GM18909 (cell line): ENCODE data around the gene PLK1.

Experiments used
- ATAC-seq: cut with Tn5 transposase; IDR thresholded peaks from one replicate; pipeline ENCODE4 v1.9.1; 2021; ENCODE audit warnings: mild to moderate bottlenecking; ENCODE audit not compliant: unreplicated experiment, poor library complexity

PLK1 gene

DNA sequence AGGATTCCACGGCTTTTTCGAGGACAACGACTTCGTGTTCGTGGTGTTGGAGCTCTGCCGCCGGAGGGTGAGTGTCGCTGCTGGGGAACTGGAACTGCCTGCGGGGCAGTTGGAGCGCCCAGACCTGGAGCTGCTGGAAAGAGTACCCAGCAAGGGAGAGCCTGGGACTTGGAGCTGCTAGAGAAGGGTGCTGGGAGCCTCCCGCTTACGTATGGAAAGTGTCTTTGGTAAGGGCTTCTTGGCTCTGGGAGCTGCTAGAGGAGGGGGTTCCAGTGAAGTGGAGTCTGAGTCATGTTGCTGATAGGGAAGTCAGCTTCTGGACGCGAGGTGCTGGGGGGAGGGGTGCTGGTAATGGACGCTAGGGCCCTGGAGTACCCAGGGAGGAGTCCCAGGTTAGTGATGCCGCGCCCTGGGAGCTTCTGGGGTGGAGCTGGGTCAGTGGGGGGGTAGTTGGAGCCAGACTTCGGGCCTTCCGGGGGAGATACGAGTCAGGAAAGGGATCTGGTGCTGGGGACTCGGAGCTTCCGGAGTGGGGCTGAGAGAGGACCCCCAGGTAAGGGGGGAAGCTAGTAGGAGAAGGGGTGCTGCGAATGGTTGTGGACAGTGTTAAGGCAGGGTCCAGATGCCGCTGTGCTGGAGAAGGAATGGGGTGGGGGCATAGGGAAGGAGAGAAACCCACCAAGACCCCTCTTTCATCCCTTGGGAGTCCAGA lies 741 bp downstream of the PLK1 start:
- ATAC-seq = no peak

DNA sequence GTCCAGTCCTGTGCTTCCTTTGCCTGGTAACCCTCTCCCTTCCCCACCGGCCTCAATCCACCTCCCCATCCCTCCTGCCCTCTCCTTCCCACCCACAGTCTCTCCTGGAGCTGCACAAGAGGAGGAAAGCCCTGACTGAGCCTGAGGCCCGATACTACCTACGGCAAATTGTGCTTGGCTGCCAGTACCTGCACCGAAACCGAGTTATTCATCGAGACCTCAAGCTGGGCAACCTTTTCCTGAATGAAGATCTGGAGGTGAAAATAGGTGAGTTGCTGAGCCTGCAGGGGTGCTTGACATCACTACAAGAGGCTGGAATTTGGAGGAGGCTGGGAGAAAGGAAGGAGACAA lies 1.3 kb downstream of the PLK1 start:
- ATAC-seq = no peak

DNA sequence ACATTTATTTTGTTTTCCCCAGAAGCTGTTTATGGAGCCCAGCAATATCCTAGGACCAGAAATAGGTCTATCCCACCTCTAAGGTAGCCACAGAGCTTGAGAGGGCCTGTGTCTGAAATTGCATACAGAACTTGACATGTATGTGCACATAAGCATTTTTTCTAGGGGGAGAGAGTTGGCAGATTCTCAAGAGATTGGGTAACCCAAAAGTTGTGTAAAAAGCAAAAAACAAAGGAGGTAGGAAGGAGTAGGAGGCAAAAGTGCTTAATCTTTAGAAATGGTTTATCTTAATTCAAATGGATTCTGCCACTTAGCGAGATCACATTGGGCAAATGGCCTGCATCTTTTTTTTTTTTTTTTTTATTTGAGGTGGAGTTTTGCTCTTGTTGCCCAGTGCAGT lies 3.5 kb downstream of the PLK1 start:
- ATAC-seq = no peak

DNA sequence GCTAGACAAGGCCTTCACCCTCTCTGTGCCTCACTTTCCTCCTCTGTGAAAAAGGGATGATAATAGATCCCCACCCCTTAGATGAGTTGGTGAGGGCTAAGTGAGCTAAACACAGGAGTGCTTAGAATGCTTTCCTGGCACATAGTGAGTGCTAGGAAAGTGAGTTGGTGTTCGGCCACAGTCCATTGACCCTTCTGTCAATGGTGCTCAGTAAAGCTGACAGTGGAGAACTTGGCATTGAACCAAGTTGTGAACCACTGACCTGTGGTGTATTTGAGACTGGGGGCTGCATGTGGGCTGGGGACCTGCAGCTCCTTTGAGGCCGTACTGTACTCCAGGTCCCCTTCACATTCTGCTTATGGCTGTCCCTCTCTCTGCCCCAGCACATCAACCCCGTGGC lies 4.8 kb downstream of the PLK1 start:
- ATAC-seq = no peak

DNA sequence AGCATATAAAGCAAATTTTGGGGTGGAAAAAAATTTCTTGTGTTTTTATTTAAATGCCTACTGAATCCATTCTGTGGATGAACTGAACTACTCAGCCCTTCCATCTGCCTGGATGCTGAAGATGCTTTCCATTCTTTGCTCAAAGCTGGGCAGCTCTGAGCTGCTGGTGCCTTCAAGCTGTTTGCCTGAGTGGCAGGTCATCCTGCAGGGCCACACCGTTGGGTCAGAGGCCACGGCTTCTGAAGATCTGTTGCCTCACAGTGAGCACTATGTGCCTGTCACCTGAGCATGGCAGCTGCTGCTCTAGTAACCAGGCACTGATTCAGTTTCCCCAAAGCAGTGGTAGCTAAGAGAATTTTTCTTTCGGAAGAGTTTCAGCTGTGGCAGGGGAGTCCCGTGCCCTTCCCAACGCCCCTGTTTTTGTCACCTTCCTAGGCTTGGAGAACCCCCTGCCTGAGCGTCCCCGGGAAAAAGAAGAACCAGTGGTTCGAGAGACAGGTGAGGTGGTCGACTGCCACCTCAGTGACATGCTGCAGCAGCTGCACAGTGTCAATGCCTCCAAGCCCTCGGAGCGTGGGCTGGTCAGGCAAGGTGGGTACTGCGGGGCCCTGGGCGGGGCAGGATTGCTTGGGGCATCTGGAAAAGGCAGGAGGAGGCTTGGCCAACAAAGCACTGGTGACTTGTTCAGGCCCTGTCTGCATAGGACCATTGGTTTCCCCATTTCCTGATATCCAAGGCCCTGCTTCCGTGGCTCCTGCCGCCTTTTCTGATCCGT lies 8.5 kb downstream of the PLK1 start:
- no peak for ATAC-seq

DNA sequence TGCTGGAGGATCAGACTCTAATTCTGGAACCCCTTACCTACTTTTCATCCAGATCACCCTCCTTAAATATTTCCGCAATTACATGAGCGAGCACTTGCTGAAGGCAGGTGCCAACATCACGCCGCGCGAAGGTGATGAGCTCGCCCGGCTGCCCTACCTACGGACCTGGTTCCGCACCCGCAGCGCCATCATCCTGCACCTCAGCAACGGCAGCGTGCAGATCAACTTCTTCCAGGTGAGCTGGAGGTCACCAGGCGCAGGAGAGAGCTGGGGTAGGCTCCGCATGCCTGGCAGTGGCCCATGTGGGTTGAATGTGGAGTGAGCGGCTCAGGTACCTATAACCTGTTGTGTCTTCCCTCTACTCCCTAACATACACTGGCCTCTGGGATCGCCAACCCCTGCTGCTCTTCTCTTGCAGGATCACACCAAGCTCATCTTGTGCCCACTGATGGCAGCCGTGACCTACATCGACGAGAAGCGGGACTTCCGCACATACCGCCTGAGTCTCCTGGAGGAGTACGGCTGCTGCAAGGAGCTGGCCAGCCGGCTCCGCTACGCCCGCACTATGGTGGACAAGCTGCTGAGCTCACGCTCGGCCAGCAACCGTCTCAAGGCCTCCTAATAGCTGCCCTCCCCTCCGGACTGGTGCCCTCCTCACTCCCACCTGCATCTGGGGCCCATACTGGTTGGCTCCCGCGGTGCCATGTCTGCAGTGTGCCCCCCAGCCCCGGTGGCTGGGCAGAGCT lies 10.9 kb downstream of the PLK1 start:
- no peak for ATAC-seq

DNA sequence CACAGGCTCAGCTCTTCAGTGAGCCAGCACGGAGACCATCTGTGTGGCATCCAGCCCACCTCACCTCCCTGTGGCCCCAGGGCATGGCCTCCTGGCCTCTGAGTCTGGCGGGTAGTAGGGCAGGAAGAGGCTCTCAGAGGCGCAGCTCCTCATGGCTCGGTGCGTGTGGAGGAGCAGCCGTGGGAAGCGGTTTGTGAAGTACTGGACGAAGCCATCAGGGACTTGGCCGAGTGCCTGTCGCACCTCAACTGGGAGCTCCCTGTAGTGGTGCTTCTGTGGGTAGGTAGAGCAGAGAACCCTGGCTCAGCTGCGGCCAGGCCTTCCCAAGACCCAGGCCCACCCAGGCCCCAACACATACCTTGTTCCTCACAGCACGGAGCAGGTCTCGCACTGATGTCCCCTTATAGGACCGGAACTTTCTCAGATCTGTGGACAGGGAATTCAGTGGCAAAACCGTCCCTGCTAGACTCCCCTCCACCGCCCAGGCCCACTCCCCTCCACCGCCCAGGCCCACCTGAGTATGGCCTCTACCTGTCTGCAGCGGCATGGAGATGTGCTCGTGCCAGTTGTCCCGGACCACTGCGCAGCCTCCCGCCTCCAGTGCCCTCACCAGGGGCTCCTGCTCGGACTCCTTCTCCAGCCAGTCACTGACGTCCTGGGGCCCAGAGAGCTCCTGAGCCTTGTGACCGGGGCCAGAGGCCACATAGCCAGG lies 12.2 kb downstream of the PLK1 start:
- ATAC-seq = no peak

DNA sequence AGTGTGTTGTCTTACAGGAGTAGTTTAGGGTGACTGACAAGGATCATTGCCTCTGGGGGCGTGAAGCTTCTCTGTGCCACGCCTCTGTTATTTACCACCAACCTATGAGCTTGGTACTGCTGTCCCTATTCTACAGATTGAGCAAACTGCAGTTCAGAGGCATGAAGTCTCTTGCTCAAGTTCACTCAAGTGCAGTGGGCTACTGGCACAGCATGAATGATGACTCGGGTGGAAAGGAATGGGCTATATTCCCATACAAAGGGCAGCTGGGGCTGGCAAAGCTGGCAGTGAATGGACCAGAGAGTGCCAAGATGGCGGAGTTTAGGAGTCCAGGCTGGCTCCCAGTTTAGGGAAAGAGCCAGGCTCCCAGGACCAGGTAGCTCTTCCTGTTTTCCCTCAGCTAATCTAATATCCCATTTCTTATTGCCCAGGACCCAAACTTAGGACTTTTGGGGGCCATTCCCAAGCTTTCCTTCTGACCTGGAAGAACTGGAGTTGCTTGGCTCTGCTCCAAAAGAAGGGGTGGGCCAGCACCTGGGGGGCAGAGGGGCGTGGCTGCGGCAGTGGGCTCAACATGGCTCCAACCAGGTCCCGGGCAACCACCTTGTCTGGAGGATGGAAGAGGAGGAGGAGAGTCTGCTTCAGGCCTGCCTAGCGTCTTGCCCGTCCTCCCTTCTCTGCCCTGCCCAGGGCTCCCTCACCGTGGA lies 12.9 kb downstream of the PLK1 start:
- ATAC-seq = no peak

DNA sequence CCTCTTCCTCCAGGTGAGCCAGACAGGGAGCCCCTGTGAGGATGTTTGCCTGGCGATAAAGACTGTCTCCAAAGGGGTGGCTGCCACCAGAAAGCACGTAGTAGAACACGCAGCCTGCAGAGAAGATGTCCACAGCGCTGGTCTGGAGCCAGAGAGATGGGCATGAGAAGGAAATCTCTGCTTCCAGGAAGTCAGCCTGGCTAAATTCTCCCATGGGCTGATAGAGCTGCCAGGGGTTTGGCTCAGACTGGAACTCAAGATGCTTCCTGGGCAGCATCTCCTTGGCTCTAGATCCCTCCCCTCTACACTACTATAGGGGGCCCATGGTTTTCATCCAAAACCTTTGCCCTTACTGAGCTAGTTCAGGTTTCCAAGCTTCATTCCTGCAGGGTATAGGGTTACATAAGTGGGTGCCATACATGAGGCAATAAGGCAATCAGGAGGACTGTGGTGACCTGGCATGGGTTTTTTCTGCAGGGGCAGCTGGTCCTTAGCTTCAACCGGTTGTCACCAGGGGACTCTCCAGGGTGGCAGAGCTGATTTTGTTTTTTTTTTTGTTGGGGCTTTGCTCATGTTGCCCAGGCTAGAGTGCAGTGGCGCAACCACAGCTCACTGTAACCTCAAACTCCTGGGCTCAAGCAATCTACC lies 13.6 kb downstream of the PLK1 start:
- no peak for ATAC-seq

DNA sequence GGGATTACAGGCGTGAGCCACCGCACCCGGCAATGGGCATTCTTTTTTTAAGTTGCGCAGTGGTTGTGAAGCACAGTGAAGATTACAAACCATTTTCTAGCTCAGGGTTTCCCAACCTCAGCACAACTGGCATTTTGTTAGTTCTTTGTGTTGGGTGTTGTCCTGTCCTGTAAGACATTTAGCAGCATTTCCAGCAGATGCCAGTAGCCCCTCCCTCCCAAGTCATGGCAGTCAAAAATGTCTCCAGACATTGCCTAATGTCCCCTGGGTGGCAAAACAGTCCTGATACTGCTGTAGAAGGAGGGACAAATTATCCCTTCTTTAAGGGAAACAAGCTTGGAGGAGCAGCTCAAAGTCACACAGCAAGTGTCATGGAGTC lies 15.6 kb downstream of the PLK1 start:
- ATAC-seq = no peak

DNA sequence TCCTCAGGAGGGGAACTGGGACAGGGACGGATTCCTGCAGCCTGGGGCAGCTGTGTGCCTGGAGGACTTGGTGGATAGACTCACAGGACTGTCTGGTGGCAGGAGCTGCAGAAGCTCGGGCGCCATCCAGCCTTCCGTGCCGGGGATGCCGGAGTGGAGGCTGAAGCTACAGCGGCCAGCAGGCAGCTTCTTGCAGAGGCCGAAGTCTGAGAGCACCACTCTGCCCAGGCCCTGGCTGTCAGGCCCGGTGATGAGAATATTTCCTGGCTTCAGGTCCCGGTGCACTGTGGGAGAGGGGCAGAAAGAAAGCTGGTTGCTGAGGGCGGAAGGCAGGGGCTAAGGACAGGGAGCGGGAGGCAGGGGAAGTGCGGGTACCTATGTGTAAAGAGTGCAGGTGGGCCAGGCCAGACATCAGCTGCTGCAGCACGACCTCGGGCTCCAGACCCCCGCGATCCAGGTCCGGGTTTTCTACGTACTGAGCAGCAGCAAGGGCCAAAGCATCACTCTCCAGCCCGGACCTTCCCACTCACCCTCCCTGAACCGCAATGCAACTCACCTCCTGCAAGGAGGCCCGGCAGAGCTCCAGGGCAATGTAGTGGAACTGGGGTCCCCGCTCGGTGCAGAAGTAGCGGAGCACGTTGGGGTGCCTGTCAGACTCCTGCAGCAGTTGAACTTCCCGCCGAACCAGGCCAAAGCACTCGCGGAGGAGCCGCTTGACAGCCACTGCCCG lies 16.1 kb downstream of the PLK1 start:
- no peak for ATAC-seq

DNA sequence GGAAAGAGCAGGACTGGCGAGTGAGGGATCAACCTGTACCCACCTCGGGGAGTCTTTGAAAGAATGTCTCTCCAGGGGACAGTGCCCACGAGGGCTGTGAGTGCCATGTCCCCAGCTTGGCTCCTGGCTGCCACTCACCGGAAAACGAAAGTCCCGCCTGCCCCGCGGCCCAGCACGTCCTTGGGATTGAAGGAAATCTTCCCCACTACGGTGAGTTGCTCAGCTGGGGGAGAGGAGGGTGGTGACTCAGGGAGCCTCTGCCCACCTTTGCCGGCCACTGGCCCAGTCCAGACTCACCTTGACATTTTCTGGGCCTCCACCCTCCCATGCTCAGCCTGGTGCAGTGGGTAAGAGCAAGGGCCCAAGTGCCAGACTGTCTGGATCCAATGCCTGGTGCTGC lies 17.1 kb downstream of the PLK1 start:
- ATAC-seq = no peak

DNA sequence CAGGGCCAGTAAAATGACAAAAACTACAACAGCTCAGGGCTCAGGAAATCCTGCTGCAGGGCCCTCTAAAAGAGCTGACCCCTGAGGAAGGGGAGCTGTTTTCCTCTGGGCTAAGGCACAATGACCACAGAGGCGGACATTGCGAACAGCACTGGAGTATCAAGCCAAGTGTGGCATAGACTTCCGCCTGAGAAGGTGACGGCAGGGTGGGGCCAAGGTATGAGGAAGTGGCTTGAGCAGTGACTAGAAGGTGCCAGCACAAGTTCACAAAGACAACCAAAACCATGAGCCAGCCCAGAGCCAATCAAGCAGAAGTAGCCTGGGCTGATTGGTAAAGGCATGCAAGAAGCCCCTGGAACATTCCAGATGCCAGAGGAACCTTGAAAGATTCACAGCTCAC lies 20.4 kb downstream of the PLK1 start:
- ATAC-seq = no peak

DNA sequence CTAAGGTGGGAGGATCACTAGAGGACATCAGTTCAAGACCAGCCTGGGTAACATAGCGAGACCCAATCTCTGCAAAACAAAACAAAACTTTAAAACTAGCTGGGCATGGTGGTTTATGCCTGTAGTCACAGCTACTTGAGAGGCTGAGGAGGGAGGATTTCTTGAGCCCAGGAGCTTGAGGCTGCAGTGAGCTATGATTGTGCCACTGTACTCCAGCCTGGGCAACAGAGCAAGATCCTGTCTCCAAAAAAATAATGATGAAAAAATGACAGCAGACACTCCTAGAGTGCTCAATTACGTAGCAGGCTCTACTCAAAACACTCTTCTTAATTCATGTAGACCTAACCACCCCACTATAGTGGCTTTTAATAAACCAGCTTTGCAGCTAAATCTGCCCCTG lies 21.4 kb downstream of the PLK1 start:
- ATAC-seq = no peak

DNA sequence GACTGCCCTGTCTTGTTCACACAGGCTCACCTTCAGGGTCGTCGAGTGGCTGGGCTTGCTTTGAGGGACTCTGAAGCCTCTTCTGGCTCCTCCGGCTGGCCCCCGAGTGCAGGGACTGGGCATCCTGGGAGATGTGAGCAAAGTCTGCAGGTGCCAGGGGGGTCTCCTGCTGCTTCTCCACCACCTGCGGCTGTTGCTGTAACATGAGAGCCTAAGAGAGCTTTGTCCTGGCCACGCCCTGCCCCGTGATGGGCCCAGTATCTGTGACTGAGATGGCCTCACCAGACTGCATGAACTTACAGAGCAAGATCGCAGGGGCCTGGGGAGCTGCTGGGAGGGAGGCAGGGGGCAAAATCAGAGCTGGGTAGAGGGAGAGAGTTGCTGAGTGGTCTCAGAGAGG lies 21.8 kb downstream of the PLK1 start:
- no peak for ATAC-seq

DNA sequence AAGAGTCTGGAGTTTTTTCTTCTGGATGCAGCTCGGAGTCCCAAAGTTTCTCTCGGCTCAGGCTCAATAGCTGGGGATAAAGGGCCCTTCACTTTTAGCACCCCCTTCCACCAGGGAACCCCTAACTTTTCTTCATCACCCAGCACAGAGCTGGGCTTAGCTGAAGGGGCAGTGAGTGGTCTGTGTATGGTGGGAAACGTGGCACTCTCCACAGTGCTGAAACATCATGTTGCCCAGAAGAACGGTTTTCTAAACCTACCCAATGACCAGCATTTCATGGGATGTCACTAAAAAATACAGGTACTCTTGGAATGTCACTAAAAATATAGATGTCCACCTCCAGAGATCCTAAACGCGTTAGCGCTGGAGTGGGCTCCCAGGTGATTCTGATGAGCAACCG lies 22.4 kb downstream of the PLK1 start:
- ATAC-seq = no peak

DNA sequence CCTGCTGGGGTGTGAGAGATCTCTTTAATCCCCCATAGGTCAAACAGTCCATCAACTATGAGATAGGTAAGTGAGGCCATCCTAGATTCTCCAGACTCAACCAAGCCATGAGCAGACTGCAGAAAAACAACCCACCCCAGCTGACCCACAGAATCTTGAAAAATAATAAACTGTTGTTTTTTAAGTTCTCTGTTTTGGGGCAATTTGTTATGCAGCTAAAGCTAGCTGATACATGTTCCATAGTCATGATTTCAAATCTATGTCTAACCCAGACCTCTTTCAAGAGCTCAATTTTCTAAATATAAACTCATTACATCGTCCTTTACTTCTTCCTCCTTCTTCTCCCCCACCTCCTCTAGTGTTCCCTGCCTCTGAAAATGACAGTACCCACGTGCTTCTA lies 24.3 kb downstream of the PLK1 start:
- no peak for ATAC-seq

DNA sequence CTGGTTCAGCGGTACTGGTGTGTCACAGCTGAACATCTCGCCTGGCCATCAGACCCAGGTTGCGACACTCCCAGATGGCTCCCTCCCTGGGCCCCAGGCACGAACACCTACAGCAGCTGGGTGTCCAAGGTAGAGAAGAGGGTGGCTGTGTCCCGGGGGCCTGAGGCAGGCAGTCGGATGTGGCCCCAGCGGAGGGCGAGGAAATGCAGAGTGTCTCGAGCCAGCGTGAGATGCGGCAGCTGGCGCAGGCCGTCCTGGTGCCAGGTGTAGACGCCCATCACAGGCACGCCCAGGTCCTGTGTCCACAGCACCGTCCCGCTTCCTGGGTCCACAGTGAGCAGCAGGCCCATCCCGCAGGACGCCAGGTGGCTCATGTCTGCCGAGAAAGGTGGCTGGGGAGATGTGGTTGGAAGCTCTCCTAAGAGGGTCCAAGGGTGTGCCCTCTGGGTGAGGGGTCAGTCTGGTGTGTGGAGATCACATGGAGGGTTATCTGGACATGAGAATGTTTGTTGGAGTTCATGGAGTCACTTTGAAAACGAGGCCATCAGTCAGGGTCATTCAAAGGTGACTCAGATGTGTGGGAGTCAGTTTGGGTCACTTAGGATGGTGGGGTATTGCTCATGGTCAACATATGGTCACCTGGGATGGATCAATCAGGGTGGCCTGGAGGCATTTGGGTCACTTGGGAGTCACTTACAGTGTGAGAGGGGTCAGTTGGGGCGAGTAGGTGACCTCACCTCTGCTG lies 26.3 kb downstream of the PLK1 start:
- no peak for ATAC-seq

DNA sequence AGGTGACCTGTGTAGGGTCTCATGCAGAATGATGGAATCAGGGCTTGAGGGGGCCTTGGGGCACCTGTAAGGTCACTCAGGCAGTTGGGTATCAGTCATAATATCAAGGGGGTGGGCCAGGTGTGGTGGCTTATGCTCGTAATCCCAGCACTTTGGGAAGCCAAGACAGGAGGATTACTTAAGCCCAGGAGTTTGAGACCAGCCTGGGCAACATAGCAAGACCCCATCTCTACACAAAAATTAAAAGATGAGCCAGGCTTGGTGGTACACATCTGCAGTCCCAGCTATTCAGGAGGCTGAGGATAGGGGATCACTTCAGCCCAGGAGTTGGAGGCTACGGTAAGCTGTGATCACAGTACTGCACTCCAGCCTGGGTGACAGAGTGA lies 26.8 kb downstream of the PLK1 start:
- no peak for ATAC-seq
